ENCODE results near the gene DFFB.

- TF ChIP-seq, protein P1, sequence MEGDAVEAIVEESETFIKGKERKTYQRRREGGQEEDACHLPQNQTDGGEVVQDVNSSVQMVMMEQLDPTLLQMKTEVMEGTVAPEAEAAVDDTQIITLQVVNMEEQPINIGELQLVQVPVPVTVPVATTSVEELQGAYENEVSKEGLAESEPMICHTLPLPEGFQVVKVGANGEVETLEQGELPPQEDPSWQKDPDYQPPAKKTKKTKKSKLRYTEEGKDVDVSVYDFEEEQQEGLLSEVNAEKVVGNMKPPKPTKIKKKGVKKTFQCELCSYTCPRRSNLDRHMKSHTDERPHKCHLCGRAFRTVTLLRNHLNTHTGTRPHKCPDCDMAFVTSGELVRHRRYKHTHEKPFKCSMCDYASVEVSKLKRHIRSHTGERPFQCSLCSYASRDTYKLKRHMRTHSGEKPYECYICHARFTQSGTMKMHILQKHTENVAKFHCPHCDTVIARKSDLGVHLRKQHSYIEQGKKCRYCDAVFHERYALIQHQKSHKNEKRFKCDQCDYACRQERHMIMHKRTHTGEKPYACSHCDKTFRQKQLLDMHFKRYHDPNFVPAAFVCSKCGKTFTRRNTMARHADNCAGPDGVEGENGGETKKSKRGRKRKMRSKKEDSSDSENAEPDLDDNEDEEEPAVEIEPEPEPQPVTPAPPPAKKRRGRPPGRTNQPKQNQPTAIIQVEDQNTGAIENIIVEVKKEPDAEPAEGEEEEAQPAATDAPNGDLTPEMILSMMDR (IDR thresholded peaks at IDR 0.05; ENCODE audit: poor library complexity), result no peak
- TF ChIP-seq EZH2phosphoT487 (IDR thresholded peaks at IDR 0.05; ENCODE audit: low read depth, severe bottlenecking, unreplicated experiment), result no peak
Measured at GRCh38 chr1:3902111-3902511, 44.8 kb downstream of the DFFB start.

Data from hepatocyte (in vitro differentiated cells).